ENCODE measurements around the gene AKAP8L. TPM values are rescaled to one million over a fixed set of nuclear protein-coding genes. Genes with fewer than 3 reads are reported as not detected.

AKAP8L gene
- total and polyA plus RNA-seq, 2 donors (not counting 1 experiment from before 2014, with no cell fraction given): 184 to 211 TPM

DNA sequence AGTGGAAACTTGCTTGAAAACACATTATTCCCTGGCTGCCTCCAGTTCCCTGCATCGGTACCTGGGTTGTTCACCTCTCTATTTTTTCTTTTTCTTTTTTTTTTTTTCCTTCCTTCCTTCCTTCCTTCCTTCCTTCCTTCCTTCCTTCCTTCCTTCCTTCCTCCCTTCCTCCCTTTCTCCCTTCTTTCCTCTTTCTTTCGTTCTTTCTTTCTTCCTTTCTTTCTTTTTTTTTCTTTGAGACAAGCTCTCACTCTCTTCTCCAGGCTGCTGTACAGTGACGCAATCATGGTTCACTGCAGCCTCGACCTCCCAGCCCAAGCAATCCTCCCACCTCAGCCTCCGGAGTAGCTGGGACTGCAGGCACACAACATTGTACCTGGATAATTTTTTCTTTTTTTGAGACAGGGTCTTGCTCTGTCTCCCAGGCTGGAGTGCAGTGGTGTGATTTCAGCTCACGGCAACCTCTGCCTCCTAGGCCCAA, 49.0 kb upstream of the AKAP8L start:
- Mint-ChIP-seq H3K4me1 (peaks cover 45% of the 10 kb centered on the region), H3K27ac (peak overlapping the region; percentile 15), H3K27me3 (peaks cover 22% of the 10 kb centered on the region), H3K9me3 (ENCODE audit: insufficient read depth) (no peaks in the 10 kb centered on the region), H3K4me3 (no peak overlapping the region)
- DNase-seq: no peak
- H3K36me3 ChIP-seq (replicated peaks in 1 of 2; ENCODE audit: control extremely low read depth in 1 of 2, control insufficient read depth in 1 of 2, extremely low read depth in 1 of 2, insufficient read depth in 2 of 2, low read length in 1 of 2): no peaks in the 10 kb centered on the region
- peaks cover 37 to 47% of the 10 kb centered on the region in 2 donors for H3K4me1 ChIP-seq (ENCODE audit: control insufficient read depth in 2 of 2, insufficient read depth in 2 of 2, low read length in 2 of 2)
- no peak for ATAC-seq (ENCODE audit: low read depth)
- peaks cover 0 to 8% (median 0%) of the 10 kb centered on the region in 3 donors for H3K9me3 ChIP-seq (ENCODE audit: control extremely low read depth in 1 of 3, control insufficient read depth in 2 of 3, insufficient read depth in 1 of 3, low read length in 2 of 3)
- WGBS (ENCODE audit: insufficient coverage): 66% methylated on average over 3 of the region's 6 CpGs
- TF ChIP-seq, protein P1, sequence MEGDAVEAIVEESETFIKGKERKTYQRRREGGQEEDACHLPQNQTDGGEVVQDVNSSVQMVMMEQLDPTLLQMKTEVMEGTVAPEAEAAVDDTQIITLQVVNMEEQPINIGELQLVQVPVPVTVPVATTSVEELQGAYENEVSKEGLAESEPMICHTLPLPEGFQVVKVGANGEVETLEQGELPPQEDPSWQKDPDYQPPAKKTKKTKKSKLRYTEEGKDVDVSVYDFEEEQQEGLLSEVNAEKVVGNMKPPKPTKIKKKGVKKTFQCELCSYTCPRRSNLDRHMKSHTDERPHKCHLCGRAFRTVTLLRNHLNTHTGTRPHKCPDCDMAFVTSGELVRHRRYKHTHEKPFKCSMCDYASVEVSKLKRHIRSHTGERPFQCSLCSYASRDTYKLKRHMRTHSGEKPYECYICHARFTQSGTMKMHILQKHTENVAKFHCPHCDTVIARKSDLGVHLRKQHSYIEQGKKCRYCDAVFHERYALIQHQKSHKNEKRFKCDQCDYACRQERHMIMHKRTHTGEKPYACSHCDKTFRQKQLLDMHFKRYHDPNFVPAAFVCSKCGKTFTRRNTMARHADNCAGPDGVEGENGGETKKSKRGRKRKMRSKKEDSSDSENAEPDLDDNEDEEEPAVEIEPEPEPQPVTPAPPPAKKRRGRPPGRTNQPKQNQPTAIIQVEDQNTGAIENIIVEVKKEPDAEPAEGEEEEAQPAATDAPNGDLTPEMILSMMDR (IDR thresholded peaks at IDR 0.05): no peak
- no peak for TF ChIP-seq EZH2 (IDR thresholded peaks at IDR 0.05; ENCODE audit: borderline replicate concordance, insufficient read depth, low read depth, low read length, poor library complexity, severe bottlenecking)
- ChIA-PET POLR2A (interaction anchor here (0.6 to 0.7 kb wide), 2 partner anchors 32 to 44 kb away, joined by 4 read pairs; no protein-coding TSS in a partner anchor), CTCF (interaction anchor here (1.2 to 2.3 kb wide), 3 partner anchors 18 to 87 kb away, joined by 3 to 10 read pairs (median 5); partner anchors contain the start of genes AKAP8L and WIZ)
- H4K20me1 ChIP-seq (ENCODE audit: control insufficient read depth, insufficient read depth, low read length, poor library complexity, severe bottlenecking): peaks cover 9% of the 10 kb centered on the region
- no peak overlapping the region for H2AFZ ChIP-seq (ENCODE audit: insufficient read depth, low read depth, low read length, poor library complexity, severe bottlenecking)
- H3K4me3 ChIP-seq (ENCODE audit: control extremely low read depth in 1 of 5, extremely low read depth in 1 of 5, insufficient read depth in 1 of 5, low read depth in 2 of 5, low read length in 4 of 5): no peak overlapping the region
- no peak overlapping the region for H3K27ac ChIP-seq (ENCODE audit: low read length in 2 of 2)
- intact Hi-C loops (cut with micrococcal nuclease): no loop called here
- no peak overlapping the region for H3K9ac ChIP-seq (ENCODE audit: low read length)
- H3K79me2 ChIP-seq (ENCODE audit: control insufficient read depth, insufficient read depth, low read length): peaks cover 47% of the 10 kb centered on the region
- peaks cover 0 to 24% (median 8%) of the 10 kb centered on the region in 4 experiments for H3K27me3 ChIP-seq (replicated peaks in 1 of 4; ENCODE audit: control extremely low read depth in 1 of 4, control insufficient read depth in 3 of 4, insufficient read depth in 4 of 4, low read length in 3 of 4)
- no peak overlapping the region for H3K4me2 ChIP-seq (replicated peaks; ENCODE audit: low read depth, low read length, poor library complexity, severe bottlenecking)
